HG03354 (cell line): ENCODE results near the gene HOXC10.

Source experiments
- ATAC-seq: cut with Tn5 transposase; IDR thresholded peaks from one replicate; pipeline ENCODE4 v1.9.1; 2021; ENCODE audit warnings: mild to moderate bottlenecking; ENCODE audit not compliant: unreplicated experiment, poor library complexity, severe bottlenecking

HOXC10 gene

DNA sequence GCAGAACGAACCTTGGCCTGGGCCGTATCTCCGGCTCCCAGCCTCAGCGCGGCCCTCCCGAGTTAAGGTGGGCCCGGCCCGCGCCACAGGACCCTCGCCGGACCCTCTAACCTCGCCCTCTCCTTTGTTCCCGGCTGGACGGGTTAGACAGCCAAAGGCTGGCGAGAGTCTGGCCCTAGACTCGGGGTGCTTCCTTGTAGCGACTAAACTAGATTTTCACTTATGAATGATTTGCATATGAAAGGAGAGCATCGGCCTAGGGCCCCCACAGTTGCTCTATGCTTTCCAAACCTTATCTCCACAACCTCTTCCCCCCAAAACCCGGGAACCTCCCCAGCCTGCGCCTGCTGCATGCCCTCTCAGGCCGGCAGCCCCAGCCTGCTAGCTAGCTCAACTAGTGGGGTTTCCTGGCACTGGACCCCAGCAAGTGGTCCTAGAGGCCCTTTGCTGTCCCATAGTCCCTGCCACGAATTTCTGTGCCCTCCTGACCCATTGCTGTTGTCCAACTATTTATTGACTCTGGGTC is 49.9 kb downstream of the HOXC10 start:
- ATAC-seq = no peak

DNA sequence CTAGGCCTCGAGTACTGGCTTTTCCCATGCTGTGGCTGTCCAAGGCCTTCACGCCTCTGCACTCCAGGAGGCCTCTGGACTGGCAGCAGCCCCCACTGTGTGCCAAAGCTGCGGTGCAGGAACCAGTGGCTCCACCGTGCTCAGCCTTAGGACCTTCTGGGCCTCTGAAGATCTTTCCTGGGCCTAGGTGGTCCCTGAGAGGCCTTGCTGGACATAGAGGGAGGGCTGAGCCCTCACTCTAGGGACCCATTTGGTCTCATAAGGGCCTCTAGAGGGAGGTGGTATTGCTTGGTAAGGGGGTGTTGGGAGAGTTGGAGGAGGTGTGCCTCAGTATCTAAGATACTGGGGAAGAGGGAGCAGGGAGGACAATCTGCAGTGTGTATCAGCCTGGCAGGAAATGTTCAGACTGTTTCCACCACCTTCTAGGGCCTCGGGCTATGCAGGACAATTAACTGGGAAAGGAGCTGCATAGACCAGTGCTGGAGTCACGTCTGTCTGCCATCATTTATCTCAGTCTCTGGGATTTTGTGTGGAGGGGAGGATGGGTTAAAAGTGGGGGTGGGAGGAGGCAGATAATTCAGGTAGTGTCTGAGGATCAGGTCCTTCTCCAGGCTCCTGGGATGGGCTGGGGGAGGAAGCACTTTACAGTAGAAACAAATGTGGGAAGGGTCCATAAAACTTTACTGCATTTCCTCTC is 50.8 kb downstream of the HOXC10 start:
- no peak for ATAC-seq

DNA sequence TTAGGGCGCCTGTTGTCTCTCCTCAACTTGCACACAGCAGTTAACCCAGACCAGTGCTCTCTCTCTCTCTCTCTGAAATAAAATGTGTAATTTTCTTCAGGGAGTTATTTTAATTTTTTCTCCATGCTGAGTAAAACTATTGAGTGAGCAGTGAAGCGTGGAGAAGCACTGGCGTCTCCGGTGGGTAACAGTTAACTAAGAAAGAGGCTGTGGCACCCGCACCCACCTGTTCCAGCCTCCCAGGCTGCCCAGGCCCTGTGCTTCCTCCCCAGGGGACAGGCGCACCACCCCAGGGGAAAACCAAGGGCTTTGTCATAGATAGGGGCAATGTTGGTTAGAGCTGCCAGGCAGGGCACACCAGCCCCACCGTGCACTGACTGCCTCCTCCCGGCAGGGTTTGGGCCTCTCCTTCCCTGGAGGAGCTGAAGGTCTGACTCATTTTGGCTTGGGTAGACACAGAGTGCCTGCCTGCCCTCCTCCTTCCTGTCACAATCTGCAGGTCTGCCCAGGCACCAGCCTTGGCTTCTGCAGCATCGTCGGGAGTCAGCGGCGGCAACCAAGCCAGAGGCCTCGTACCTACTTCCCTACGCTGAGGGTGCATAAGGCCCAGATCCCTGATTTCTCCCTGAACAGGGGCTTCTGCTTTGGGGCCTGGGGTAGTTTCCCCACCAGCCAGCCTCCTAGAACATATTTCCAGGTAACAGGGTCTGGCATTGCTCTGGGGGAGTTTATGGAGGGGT is 51.8 kb downstream of the HOXC10 start:
- ATAC-seq = no peak

DNA sequence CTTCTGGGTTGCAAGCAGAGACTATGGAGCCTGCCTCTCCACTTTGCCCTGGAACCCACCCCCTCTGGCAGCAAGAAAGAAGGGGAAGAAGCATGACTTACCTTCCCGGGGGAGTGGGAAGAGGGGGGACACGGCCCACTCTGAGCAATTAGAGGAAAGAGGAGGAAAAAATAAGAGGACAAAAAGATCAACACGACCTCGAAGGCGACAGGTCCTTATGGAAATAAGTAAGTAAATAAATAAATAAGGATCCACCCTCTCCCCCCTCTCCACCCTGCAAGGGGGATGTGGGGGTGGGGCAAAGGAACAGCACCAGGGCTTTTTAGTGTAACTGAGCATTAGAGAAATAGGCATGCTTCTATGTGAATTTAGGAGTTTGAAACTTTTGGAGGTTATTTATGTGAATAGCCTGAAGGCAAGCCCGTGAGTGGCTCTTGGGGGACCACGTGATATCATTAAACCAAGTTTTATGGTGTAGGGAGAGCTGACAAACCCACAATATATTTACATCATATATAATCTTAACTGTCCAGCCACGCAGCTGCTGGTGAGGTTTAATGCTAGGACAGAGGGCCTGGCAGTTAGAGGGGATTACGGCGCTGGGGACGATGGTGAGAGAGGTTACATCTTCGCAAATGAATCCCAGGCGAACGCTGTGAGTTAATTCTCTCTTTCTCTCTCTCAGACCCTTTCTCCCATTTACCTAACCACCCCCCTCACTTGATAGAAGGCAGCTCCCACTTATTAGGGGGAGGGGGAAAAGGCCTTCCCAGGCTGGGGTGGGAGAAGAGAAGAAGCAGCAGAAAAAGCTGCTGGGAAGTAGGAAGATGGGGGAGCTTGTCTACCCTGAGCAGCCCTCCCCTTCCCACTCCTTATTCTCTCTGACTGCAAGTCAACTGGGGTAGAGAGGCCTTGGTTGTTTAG is 52.7 kb downstream of the HOXC10 start:
- ATAC-seq = no peak

DNA sequence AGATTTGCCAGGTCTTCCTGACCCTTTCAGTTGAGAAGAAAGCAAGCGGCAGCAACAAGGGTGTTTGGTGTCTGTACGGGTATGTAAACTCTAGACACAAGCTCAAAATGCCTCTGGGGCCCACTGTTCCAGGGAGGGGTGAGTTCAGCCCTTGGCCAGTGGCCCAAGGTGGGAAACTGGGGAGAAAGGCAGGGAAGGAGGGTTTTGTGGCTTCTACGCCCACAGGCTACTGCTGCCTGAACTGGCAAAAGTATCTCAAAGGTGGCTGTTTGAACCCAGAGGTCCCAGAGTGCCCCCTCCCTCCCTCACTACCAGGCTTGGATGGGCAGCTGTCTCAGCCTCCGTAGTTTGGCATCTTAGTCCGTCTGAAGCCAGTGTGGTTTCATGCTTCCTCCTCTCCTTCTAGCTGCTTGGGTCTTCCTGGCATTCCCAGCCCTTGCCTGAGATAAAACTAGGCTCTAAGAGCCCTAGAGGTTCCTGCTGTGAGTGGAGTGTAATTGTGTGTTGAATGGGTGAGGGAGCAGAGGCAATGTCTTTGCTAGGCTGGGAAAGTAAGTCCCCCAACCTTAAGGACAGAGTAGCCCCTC is 53.4 kb downstream of the HOXC10 start:
- ATAC-seq = no peak

DNA sequence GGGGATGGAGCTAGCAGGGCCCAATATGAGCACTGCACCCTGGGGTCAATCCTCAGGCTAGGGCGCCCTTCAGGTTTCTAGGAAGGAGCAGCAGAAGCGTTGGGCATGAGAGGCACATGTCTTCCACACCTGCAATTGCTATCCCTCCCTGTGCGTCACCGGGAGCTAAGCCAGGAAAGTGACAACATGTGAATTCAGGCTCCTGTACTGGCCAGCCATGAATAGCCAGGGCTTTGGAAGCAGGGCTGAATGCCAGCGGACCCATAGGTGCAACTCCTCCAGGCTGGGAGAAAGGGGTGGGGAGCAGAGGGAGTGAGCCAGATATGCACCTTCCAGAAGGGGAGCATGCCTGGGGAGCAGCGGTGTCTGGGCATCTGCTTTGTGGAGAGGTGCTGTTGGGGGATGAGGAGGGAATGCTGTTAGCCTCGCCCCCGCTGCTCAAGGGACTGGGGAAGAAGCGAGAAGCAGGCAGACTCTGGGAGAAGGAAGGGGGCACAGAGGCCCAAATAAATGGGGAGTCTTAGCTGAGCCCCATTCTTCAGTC is 54.0 kb downstream of the HOXC10 start:
- no peak for ATAC-seq

DNA sequence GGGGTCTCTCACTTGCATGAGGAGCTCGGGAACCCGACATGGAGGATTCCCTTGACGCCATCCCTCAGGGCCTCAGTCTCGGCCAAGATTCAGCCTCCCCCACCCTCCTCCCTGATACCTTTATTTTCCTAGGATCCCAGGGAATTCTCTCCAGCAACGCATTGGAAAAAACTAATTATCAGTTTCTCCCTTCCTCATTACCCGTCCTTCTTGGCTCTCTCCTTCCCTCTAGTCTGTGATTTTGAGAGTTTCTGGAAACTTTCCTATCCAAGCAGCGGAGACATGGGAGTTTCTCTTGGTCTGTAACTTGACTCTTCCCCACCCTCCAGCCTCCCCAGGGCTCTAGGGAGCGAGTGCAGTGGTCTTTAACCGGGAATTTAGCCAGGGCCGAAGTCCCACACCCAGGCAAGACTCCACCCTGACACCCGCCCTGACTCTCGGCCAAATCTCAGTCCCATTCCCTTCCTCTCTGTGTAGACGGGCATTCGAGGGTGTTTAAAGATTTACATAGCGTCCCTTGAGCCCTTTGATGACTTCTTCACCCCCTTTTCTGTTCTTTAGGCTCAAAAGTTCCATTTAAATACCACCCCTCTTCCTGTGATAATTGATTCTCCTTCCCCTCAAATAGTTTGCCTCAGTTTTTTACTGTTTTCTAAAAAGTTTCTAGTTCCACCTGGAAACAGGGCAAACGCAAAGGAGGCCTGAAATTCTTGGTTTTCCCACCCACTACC is 54.6 kb downstream of the HOXC10 start:
- no peak for ATAC-seq
